Thoracic aorta (tissue), 2 donors: ENCODE measurements around the gene RILPL2. TPM values are rescaled to one million over a fixed set of nuclear protein-coding genes. Genes with fewer than 3 reads are reported as not detected.

Experiments
- ATAC-seq: fragments of 150-250 bp; one replicate; pipeline ENCODE4 v1.8.0; 2017; ENCODE audit warnings: low read depth; ENCODE audit not compliant: insufficient number of reproducible peaks, low FRiP score
- DNase-seq: peaks from one replicate; pipeline ENCODE4 v3.0.0-alpha.2; 2020; ENCODE audit warnings: low spot score
- H3K27ac ChIP-seq, 2 donors: fragments of 200-600 bp; sonication (generic); 1 replicate in 1 of 2; 2 replicates in 1 of 2; pipeline ENCODE4 v1.5.1; 2016; ENCODE audit warnings: mild to moderate bottlenecking in 2 of 2, moderate library complexity in 2 of 2
- H3K27me3 ChIP-seq: fragments of 200-600 bp; sonication (generic); replicated peaks from 2 replicates; pipeline ENCODE4 v1.6.0; 2016; ENCODE audit warnings: mild to moderate bottlenecking; ENCODE audit not compliant: insufficient read depth
- H3K36me3 ChIP-seq: fragments of 200-600 bp; sonication (generic); one replicate; pipeline ENCODE4 v1.5.1; 2016
- H3K4me1 ChIP-seq, 2 donors: fragments of 200-600 bp; sonication (generic); 1 replicate in 1 of 2; 2 replicates in 1 of 2; pipeline versions ENCODE4 v1.5.1 to v1.6.0; 2016; ENCODE audit warnings: low read depth in 2 of 2, mild to moderate bottlenecking in 1 of 2; ENCODE audit not compliant: control insufficient read depth in 1 of 2
- H3K4me3 ChIP-seq: fragments of 200-600 bp; sonication (generic); 2 replicates; pipeline ENCODE4 v1.5.1; 2016; ENCODE audit warnings: mild to moderate bottlenecking
- H3K9me3 ChIP-seq: fragments of 200-600 bp; sonication (generic); 2 replicates; pipeline ENCODE4 v1.5.1; 2016
- CTCF ChIP-seq: fragments of 200-600 bp; sonication (generic); IDR thresholded peaks from one replicate; pipeline ENCODE4 v1.5.1; 2019; ENCODE audit warnings: antibody characterized with exemption
- total RNA-seq, 2 donors: library from RNA; depleted of rRNA; stranded (reverse); fragments of >200 nt; gene quantifications; one replicate each; pipeline versions ENCODE4 v1.1.0 to v1.2.3, GENCODE V29; 2016

The RILPL2 gene
- total RNA-seq, 2 donors from 2014 or later: 15.9 to 18.1 TPM

GRCh38 chr12:123479442-123480180 lies 43.1 kb upstream of the RILPL2 start:
- Histone ChIP-seq H3K4me3 (peak overlapping the region; percentile 62), H3K9me3 (no peaks in the 10 kb centered on the region), H3K4me1 (peaks cover 27 to 68% of the 10 kb centered on the region in 2 donors), H3K27ac (peak overlapping the region; percentile 96 to 98), H3K36me3 (peaks cover 5% of the 10 kb centered on the region), H3K27me3 (no peaks in the 10 kb centered on the region)
- no peak for TF ChIP-seq CTCF
- DNase-seq (no peak), ATAC-seq (no peak)

GRCh38 chr12:123478762-123479161 lies 42.3 kb upstream of the RILPL2 start:
- Histone ChIP-seq H3K27ac (peak overlapping the region; percentile 96 to 98), H3K9me3 (no peaks in the 10 kb centered on the region), H3K36me3 (peaks cover 4% of the 10 kb centered on the region), H3K4me1 (peaks cover 31 to 76% of the 10 kb centered on the region in 2 donors), H3K27me3 (no peaks in the 10 kb centered on the region), H3K4me3 (peak overlapping the region; percentile 62)
- DNase-seq (peak; percentile 75), ATAC-seq (peak; percentile 90)
- no peak for TF ChIP-seq CTCF

GRCh38 chr12:123478069-123478468 lies 41.6 kb upstream of the RILPL2 start:
- Histone ChIP-seq H3K4me3 (peak overlapping the region; percentile 62), H3K36me3 (peaks cover 5% of the 10 kb centered on the region), H3K9me3 (no peaks in the 10 kb centered on the region), H3K4me1 (peaks cover 31 to 79% of the 10 kb centered on the region in 2 donors), H3K27ac (peak overlapping the region; percentile 96 to 98), H3K27me3 (no peaks in the 10 kb centered on the region)
- no peak for TF ChIP-seq CTCF
- no peak for ATAC-seq
- DNase-seq: no peak

- DNase-seq: no peak
Observed at GRCh38 chr12:123475246-123475703, 38.8 kb upstream of the RILPL2 start.

More at GRCh38 chr12:123475246-123475703, 38.8 kb upstream of the RILPL2 start:
- H3K4me1 ChIP-seq: peaks cover 27 to 61% of the 10 kb centered on the region in 2 donors
- TF ChIP-seq CTCF: no peak
- H3K4me3 ChIP-seq: no peak overlapping the region
- no peaks in the 10 kb centered on the region for H3K27me3 ChIP-seq
- no peaks in the 10 kb centered on the region for H3K9me3 ChIP-seq
- no peak for ATAC-seq
- peak overlapping the region; percentile 59 to 81 for H3K27ac ChIP-seq
- H3K36me3 ChIP-seq: peaks cover 27% of the 10 kb centered on the region
